NCI-H524 treated with DMSO at 0.1 percent for 48 hours (cell line): ENCODE results near the gene XCL2.

Source experiments
- DNase-seq: peaks from one replicate; lab custom pipeline; 2025; lab: John Stamatoyannopoulos, UW

Gene XCL2

DNA sequence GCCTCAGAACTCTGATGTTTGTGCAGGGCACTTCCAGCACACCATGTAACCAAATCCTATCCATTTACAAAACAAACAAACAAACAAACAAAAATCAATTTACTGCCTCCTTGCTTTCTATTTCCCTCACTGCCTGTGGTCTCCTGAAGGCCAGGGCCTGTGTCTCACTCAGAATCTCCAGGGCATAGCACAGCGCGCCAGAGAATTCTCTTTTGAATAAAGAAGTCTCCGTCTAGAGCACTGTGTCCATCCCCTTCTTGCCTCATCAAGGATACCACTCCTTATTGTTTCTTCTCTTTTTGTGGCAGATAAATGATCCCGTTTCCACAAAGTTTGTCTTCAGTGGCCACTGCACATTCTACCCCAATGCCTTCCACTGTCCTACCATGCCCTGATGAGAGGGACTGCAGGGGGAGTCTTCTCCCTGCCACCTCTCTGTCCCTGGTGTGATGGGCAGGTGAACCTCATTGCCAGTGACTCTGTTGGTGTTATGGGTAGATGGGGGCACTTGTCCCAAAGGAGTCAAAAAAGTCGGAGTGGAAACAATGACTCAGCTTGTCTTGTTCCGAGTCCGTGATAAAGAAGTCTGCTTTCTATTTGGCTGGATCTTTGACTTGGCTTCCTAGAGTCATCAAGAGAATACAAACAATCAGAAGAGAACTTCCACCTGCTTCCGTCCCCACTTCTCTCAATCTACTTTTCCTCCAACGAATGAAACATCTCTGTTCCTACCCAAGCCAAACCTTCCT lies 30.0 kb downstream of the XCL2 start:
- DNase-seq: no peak

DNA sequence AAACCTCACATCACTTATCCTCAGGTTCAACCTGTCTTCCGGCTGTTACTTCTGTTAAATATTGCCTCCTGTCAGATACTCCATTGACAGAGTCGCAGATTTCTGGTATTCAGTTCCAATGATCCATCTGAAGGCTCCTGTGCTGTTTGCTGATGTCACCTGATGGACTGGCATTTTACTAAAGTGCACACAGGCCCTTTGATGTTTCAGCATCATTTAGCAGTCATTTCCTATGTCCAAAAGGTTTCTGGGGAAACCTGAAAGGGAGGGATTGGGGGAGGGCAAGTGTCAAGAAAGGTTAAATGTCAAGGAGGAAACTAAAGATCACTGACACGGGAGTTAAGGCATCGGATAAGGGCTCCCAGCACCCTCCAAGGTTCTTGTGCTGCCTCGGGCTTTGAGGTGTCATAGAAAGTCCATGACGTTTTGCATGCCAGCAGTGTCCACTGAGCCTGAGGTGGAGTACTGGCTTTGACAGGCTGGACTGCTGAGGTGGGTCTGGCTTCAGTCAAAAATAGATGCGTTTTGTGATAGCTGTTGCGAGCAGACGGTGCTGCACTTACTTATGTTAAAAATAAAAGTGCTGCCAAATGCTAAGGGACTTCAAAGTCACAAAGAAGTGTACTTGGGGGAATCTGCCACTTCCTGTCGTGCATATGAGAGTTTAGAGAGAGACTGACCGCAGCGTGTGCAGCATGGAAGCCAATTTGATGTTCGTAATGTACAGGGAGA lies 30.8 kb downstream of the XCL2 start:
- no peak for DNase-seq

DNA sequence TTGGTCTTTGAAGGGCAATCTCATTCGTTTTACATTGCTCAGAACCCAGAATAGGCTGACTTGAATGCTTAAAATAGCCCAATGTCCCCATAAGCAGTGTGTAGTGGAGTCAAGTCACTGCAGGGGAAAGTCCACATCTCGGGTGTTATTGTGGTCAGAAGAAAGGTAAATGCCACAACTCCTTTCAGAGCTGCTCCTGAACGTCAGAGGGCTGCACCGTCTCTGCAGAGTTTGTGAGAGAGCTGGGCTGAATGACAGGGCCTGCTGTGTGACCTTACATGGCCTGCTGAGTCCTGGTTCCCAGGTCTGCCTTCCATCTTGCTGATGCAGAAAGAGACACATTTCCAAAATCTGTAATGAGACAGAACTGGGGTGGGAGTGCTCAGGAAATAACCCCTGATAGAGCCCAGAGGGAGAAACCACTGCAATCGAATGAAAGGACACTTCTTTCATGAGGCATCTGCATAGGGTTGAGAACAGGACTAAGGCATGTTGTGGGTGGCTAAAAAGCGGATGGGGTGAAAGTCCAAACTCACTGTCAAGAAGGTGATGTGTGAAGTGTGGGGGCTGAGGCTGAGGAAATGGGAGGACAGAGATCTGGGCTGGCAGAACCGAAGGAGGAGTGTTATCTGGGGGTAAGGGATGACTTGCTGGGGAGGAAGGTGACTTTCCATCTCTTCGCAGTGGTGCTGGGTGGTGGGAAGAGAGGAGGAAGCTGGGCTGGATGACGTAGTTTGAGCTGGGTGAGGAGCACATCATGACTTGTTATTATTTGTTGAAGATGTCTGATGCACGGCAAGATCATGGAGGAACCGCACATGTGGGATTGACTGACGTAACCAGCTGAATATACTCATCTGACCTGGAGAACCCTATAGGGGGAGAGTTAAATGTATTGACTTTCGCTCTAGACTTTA lies 33.7 kb downstream of the XCL2 start:
- DNase-seq: no peak

DNA sequence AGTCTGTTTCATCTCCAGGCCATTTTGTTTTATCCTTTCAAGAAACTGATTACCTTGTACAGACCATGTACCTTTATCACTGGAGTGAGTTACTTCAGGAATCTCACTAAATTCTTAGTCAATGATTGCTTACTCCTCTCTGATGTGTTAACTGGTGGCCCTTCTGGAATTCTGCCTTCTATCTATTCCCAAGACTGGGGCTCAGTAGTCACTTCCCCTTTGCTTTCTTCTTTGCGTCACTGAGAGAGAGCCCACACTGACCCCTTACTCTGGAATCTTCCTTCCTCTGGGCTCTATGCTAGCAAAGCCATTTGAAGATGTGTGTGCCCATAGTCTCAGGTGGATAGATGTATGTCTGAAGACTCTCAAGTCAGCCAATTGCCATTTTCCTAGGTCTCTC lies 34.6 kb downstream of the XCL2 start:
- DNase-seq: no peak

DNA sequence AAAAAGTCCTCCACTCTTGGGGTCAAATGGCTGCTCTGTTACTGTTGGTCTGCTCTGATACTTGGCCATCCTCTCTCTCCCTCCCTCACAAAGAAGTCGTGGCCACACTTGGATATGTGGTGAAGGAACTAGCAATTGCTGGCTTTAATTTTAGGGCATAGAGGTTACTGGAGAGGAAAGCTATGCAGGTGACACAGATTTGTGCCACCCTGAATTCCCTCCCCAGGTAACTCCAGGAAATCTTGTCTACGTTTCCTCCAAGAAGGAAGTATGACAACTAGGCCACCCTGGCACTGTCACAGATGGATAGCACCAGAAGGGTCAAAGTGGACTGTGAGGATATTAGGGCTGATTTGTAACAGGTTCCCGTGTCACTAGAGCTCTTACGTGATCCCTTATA lies 36.0 kb downstream of the XCL2 start:
- DNase-seq: no peak

DNA sequence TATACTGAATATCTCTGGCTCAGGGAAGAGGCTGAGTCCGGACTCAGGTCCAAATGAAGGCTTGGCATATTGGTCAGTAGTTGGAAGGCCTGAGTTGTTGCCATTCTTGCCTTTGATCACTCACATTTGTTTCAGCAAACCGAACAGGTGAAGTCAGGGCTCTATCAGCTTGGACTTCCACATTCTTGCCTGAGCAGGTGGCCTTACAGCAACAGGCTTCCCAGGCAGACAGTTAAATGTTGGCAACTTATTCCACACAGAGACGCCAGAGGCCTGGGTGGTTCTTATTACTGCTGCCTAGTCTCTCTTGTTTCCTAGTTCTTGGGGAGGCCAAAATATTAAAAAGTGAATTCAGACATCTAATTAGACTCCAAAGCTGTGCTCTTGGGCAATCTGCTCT lies 36.6 kb downstream of the XCL2 start:
- no peak for DNase-seq

DNA sequence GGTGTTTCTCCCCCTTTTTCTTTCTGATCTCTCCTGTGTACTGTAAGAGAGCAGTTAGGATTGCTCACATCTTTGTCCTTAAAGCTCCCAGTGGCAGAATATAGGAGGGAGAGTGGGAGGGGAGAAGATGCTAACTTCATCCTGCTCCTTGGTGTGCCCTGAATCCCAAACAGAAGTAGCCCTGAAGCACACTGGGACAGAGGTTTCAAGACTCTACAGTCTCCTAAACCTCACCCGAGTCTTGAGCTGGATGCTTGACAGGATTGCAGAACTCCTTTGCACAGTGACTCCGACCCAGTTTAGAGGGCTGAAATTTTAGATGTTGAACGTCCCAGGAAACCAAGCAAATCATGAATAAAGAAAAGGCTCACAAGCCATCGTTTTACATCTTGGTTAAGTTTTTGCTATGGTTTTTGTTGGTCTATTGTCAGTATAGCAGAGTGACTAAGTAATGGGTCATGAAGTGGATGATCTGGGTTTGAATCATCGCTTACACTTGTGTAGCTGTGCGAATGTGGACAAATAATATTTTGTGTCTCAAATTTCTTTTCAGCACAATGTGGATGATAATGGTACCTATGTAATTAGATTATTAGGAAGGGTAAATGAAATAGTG lies 37.5 kb downstream of the XCL2 start:
- no peak for DNase-seq

DNA sequence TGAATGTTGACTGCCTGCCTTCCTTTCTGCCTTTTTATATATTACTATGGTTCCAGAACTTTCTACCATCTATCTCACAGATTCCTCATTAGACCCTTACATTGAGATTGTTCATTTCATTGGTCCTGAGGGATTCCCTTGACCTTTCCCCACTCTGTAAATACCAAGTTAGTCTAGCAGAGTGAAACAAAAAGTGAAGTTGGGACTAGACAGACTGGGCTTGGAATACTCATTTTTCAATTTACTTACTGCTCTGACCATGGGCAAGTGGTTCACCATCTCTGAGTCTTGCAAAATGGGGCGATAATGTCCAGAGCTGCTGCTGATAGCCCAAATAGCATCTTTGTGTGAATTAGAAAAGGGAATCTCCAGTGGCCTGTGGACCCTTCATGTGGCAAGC lies 38.8 kb downstream of the XCL2 start:
- DNase-seq: no peak

DNA sequence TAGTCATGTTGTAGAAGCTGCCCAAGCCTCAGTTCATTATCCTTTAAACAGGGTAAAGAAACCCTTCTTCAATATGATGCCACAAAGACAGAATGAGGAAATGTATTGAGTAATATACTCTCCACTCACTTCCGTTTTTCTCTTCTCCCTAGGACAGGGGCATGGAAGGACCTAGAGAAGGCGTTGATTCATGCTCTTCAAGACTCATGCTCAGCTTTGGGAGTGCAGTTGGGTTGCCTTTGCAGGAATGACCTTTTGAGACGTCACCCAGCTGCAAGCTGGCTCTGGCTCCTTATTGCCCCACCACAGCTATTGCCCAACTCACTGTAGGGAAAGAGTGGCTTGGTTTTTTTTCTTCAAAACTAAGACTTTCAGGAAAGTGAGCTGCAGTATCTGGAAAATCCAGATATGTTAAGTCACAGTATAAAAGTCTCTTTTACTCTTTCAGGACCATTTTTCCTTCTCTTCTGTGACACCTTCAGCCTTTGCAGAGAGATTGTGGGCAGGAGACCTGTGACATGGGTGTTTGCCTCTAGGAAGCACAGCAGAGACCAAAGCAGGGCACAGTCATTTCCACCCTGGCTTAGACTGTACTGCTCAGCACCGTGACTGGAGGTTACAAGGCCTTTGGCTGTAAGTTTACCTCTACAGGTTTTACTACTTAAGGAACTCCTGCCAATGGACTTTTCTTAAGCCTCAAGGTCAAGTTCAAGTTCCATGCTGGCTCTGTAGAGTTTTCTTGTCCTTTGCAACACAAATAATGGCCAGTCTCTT lies 39.5 kb downstream of the XCL2 start:
- no peak for DNase-seq

DNA sequence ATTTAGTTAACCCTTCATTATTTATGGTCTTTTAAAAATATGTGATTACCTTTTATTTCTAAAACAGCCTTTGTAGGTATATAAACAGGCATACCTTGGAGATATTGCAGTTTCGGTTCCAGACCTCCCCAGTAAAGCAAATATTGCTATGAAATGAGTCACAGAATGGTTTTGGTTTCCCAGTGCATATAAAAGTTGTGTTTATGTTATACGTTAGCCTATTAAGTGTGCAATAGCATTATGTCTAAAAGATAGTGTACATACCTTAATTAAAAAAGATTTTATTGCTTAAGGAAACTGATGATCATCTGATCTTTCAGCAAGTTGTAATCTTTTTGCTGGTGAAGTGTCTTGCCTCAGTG lies 44.1 kb downstream of the XCL2 start:
- no peak for DNase-seq

DNA sequence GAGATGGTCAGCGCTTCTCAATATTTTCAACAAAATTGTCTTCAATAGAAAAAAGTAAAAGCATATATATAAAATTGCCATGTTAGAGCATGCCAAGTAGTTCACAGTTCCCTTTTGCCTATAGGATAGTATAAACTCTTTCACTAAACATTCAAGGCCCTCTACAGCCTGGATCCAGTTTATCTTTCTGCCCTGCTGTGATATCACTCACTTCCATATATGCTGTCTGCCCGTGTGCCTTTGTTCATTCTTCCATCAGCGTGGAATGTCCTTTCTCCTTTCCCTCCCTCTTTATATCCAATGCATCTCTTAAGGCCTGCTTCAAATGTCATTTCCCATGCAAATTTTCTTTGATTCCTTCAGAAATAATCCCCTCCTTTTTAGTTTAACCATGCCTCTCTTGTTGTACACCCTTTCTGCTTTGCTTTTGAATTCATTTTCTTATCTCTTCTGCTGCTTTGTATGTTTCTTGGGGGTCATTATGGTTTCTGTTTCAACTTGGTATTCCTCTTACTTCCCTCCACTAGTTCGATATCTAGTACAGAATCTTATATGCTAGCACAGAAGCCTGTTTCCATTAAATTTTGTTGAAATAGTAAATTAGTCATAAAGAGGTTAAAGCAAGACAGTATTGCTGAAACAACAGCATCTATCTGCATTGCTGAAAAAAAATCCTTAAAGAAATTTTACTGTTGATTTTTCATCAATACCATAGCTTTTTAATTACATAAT lies 44.7 kb downstream of the XCL2 start:
- no peak for DNase-seq

DNA sequence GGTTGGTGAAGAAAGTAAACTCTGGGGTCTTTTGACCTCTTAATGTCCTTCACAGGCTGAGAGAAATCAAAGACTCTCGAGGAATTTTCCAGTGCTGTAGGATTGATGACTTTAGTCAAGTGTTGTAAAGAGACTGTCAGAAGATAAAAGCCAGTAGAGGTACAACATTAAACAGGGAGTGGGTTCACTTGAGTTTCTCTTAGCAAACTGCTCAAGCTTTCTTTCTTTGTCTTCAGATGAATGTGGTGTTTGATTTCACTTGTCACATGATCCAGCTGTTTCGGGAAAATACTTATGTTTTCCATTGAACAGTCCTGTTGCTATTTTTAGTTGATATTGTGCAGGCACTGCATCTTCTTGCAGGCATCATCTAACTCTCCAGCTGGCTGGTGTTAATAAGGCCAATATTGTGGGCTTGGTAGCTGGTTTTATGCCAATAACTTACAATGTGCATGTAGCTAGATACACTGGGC lies 45.6 kb downstream of the XCL2 start:
- DNase-seq: no peak

DNA sequence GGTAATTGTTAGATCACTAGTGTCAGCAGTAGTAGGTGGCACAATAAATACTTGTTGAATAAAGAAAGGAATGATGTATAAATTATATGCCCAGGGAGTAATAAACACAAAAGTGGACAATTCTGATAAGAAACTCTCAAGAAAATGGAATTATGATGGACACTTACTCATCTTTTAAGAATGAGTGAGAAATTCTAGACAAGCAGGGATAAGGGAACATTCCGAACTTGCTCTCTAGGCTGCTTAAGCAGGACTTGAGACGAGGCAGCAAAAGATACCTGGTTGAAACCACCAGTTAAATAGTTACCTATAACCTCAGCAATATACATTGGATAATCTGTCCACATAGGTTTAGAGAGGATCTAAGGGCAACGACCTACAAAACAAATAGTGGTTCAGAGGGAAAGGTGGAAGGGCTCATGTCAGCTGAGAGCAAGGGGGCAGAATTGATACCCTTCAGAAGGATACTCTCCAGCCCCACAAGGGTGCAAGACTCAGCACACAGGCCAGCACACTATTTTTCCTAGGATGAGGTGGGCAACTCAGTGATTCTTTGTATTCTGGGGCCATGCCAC lies 46.3 kb downstream of the XCL2 start:
- no peak for DNase-seq

DNA sequence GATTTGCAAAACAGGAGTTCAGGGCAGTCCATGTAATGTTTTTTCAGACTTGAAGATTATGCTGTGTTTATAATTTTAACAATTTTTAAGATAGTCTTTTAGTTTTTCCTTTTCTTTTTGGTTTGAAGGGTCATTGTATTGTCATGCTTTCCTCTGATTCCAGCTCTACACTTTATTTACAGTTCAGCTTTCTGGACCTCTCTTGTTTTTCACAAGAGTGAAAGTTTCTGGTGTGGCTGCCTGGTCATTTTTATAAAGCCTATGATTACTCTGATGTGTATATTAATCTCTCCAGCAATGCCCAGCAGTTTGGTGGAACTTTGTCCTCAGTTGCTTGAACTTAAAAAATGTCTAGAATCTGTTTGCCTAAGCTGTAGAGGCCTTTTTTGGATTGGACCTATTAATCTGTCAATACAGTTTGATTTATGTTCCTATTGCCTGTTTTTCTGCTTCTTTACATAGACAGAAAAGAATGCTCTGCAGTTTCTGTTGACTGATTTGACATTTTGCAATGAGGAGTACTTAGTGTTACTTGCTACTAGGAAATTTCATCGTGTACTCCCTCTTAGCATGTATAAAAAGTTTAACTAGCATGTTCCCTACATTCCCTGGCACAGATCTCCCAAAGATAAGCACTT lies 52.2 kb downstream of the XCL2 start:
- DNase-seq: no peak
